ENCODE results near the gene PIGS. TPM values are rescaled to one million over a fixed set of nuclear protein-coding genes. Genes with fewer than 3 reads are reported as not detected.

PIGS gene
- total and polyA plus RNA-seq, 2 donors (not counting 3 experiments of a cell fraction or from before 2014, with no cell fraction given): 71.3 to 110 TPM

DNA sequence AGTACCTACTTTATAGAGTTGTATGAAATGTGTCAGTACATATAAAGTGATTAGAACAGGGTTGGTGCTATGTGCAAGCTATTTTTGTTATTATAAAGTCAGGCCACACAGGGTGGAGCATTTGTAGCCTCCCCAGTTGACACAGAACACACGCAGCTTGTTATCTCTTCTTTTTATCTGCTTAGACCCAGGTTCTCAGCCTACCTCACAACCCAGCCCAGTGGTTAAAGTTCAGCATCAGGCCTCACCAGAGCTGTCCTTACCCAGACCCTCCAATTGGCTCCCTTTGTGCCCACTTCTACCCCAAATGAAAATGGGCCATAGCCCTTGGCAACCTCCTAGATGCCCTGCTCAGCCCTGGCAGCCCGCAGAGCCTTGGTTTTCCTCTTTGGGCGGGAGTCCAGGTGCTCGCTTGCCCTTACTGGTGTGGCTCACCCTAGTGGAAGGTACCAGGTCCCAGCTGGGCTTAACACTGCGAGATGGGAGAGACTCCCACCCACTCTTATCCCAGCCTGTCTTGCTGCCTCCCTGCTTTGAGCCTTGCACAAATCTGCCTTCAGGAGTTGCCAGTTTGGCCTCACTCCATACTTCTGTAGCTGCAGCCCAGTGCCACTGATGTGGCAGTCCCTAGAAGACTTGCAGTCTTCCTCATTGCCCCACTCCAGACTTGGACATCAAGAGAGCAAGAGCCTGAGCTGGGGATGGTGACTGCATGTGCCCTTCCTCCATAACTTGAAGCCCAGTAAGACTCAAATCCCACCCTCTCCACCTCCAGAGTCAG lies 1.1 kb upstream of the PIGS start:
- no peaks in the 10 kb centered on the region for H3K36me3 ChIP-seq (ENCODE audit: control insufficient read depth in 2 of 2, extremely low read depth in 1 of 2, insufficient read depth in 2 of 2, low read length in 2 of 2)
- BruUV-seq (replicated peaks): no TSS peak
- H3K79me2 ChIP-seq (ENCODE audit: control insufficient read depth, insufficient read depth, low read length): peaks cover 15% of the 10 kb centered on the region
- intact Hi-C loops (cut with micrococcal nuclease): no loop called here
- H2AFZ ChIP-seq (ENCODE audit: low read depth, low read length): no peak overlapping the region
- no peak overlapping the region for H3K9ac ChIP-seq (replicated peaks; ENCODE audit: extremely low read depth, insufficient read depth, low read length)
- H3K27ac ChIP-seq (ENCODE audit: insufficient read depth, low read depth, low read length): no peak overlapping the region
- H3K27me3 ChIP-seq (ENCODE audit: control insufficient read depth in 2 of 2, insufficient read depth in 2 of 2, low read length in 2 of 2): no peaks in the 10 kb centered on the region
- TF ChIP-seq, protein P1, sequence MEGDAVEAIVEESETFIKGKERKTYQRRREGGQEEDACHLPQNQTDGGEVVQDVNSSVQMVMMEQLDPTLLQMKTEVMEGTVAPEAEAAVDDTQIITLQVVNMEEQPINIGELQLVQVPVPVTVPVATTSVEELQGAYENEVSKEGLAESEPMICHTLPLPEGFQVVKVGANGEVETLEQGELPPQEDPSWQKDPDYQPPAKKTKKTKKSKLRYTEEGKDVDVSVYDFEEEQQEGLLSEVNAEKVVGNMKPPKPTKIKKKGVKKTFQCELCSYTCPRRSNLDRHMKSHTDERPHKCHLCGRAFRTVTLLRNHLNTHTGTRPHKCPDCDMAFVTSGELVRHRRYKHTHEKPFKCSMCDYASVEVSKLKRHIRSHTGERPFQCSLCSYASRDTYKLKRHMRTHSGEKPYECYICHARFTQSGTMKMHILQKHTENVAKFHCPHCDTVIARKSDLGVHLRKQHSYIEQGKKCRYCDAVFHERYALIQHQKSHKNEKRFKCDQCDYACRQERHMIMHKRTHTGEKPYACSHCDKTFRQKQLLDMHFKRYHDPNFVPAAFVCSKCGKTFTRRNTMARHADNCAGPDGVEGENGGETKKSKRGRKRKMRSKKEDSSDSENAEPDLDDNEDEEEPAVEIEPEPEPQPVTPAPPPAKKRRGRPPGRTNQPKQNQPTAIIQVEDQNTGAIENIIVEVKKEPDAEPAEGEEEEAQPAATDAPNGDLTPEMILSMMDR (IDR thresholded peaks at IDR 0.05; ENCODE audit: extremely low read depth in 1 of 2, insufficient read depth in 1 of 2, low read depth in 1 of 2, low read length in 2 of 2): no peak
- TF ChIP-seq JUN (IDR thresholded peaks at IDR 0.05; ENCODE audit: borderline replicate concordance, insufficient read depth, insufficient read length, low read depth): no peak
- TF ChIP-seq MYC (IDR thresholded peaks at IDR 0.05; ENCODE audit: low read depth, low read length): no peak
- no peak for TF ChIP-seq POLR2A (IDR thresholded peaks at IDR 0.05; ENCODE audit: low read depth, low read length)
- no peak for TF ChIP-seq FOS (IDR thresholded peaks at IDR 0.05; ENCODE audit: borderline replicate concordance, insufficient read depth, low read length)
- TF ChIP-seq POLR2AphosphoS5 (IDR thresholded peaks at IDR 0.05; ENCODE audit: insufficient read depth, low read depth, low read length): no peak
- TF ChIP-seq GATA2 (IDR thresholded peaks at IDR 0.05; ENCODE audit: insufficient read depth, insufficient read length, low read depth, low read length): no peak
- no peak for TF ChIP-seq EZH2 (IDR thresholded peaks at IDR 0.05; ENCODE audit: borderline replicate concordance, low read depth, low read length, severe bottlenecking)
- ChIA-PET CTCF (interaction anchor here (0.9 to 1.8 kb wide), 5 partner anchors 20 to 78 kb away, joined by 3 to 9 read pairs (median 3); no protein-coding TSS in a partner anchor), POLR2A (no interaction called here)
- peak overlapping the region in 1 of 3 experiments; percentile 52 for H3K4me3 ChIP-seq (replicated peaks in 1 of 3; ENCODE audit: insufficient read depth in 1 of 3, low read depth in 1 of 3, low read length in 3 of 3)
- no peaks in the 10 kb centered on the region for H3K9me1 ChIP-seq (replicated peaks; ENCODE audit: control insufficient read depth, extremely low read depth, insufficient read depth, low read length)
- H3K4me2 ChIP-seq (ENCODE audit: insufficient read depth, low read length): peak overlapping the region; percentile 79
- peaks cover 12% of the 10 kb centered on the region for H3K4me1 ChIP-seq (ENCODE audit: control insufficient read depth, extremely low read depth, insufficient read depth, low read length)
- no peaks in the 10 kb centered on the region for H3K9me3 ChIP-seq (replicated peaks; ENCODE audit: control insufficient read depth, insufficient read depth, low read length)
- dilution Hi-C loops (cut with MboI; ENCODE audit: extremely low pct_ligation_motif_present, low sequenced_read_pairs): no loop called here
- no peaks in the 10 kb centered on the region for H4K20me1 ChIP-seq (replicated peaks; ENCODE audit: control insufficient read depth, extremely low read depth, insufficient read depth, low read length)
- DNase-seq (ENCODE audit: low read depth, low spot score): no peak
- no peak for FAIRE-seq

Measured in endothelial cell of umbilical vein (primary cell).